Stimulated activated CD8-positive, alpha-beta memory T cell treated with anti-CD3 and anti-CD28 coated beads, Interleukin-4, amount 100 ng/mL, for 1 hour (primary cell): Measurements from ENCODE around the gene LASP1NB.
"Not testable (repeated sequence)": the region's sequence is repeated elsewhere in the genome, so short reads cannot be mapped to it uniquely, and the experiment has no call there.

Source experiments
- DNase-seq, 2 donors: peaks; one replicate each; pipeline ENCODE4 v3.0.0-alpha.2; 2020; ENCODE audit warnings: low read depth in 2 of 2, low spot score in 1 of 2

LASP1NB gene

DNA sequence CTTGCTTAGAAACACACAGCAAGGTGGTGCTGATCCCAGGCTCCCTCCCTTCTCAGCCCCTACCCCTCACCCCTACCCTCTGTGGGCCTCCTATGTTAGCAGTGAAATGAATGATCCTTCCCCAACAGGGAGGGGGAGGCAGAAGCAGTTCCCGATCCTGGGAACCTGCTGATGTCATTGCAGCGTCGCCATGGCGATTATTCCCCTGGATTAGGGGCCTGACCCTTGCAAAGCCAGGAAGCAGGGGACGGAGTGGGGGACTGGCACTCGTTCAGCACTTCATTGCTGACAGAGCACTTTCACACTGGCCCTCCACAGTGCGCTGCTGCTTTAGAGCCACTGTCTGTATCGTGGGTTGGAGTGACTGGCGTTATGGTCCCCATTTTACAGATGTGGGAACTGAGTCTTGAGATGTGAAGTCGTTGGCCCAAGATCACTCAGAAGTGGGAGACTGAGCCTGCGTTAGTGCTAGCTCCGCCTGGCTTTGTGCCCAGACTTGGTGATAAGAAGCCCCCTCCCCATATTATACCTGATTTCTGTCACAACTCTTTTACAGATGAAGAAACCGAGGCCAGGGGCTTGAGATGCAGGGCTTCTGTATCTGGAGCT is 29.0 kb upstream of the LASP1NB start:
- no peak for DNase-seq

GRCh38 chr17:38897176-38897575 is 28.2 kb upstream of the LASP1NB start:
- DNase-seq = no peak

GRCh38 chr17:38897671-38898290 is 27.6 kb upstream of the LASP1NB start:
- DNase-seq = no peak

- no peak for DNase-seq
These were observed 27.1 kb upstream of the LASP1NB start for GRCh38 chr17:38898291-38898679.

DNA sequence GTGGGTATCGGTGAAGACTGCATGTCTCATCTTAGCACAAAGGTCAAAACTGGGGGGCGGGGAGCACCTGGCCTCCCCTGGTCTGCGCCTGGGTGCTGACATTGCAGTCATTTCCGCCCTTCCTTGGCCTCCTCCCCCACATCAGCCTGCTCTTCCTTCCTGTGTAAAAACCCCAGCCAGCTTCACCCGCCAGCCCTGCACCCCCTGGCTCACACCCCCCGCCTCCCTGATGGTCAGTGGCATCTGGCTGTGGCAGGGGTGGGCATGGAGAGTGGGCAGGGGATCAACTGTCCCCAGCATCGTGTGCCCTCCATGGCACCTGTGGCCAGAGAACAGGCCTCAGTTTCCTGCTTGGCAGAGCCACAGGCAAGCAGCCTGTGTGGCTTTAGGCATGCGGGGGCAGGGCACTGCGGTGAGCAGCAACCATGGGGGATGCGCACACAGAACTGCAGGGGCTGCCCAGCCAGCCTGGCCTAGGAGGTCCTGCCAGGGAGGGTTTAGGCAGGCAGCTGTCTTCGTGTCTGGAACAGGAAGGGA is 26.5 kb upstream of the LASP1NB start:
- DNase-seq = peak; percentile 46 to 69

GRCh38 chr17:38899421-38899820 is 26.0 kb upstream of the LASP1NB start:
- DNase-seq = no peak

DNA sequence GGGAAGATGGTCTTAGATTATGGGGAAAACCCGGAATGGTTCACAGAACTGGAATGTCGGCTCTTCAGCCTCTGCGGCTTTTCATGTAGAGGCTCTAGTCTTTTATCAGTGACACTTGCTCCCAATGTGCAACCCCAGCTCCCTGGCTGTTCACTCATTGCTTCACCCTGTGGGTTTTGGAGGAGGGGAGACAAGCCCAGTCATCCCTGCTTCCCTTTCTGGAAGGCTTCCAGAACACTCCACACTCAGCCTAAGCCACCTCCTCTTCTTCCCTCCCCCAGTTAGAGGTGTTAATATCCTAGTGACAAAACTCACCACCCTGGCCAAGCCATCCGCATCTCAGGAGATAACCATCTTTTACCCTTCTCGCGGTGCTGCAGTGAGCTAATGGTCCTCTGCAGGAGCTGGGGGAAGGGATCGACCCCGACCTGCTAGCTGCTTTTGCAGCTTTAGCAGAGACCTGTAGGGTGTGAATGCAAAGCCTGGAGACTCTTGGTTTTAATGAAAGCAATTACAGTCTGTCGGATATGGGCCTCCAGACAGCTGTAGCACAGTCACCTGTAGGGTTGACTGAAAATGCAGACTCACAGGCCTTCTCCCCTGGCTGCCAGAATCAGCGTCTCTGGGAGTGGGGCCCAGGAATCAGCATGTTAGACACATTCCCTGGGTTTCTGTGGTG is 24.3 kb upstream of the LASP1NB start:
- DNase-seq = peak in 1 of 2 donors; percentile 21

- no peak for DNase-seq
These were observed 22.0 kb upstream of the LASP1NB start for GRCh38 chr17:38903404-38903803.

DNA sequence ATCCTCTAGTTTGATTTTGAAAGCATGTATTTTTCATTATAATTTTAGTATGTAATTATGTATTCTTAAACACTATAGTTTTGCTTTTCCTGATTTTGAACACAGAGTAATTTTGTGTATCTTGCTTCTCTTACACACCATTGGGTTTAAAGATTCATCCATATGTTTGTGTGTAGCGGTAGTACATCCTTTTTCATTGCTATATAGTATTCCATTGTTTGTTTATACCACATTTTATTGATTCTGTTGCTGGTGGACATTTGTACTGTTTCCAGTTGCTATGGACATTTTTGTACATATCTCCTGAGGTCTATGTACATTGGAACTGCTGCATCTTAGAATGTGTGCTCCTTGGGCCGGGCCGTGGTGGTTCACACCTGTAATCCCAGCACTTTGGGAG is 20.5 kb upstream of the LASP1NB start:
- no peak for DNase-seq

- DNase-seq = no peak
These were observed 20.0 kb upstream of the LASP1NB start for GRCh38 chr17:38905375-38905774.

- no peak for DNase-seq
These were observed 18.8 kb upstream of the LASP1NB start for GRCh38 chr17:38906460-38907228.

DNA sequence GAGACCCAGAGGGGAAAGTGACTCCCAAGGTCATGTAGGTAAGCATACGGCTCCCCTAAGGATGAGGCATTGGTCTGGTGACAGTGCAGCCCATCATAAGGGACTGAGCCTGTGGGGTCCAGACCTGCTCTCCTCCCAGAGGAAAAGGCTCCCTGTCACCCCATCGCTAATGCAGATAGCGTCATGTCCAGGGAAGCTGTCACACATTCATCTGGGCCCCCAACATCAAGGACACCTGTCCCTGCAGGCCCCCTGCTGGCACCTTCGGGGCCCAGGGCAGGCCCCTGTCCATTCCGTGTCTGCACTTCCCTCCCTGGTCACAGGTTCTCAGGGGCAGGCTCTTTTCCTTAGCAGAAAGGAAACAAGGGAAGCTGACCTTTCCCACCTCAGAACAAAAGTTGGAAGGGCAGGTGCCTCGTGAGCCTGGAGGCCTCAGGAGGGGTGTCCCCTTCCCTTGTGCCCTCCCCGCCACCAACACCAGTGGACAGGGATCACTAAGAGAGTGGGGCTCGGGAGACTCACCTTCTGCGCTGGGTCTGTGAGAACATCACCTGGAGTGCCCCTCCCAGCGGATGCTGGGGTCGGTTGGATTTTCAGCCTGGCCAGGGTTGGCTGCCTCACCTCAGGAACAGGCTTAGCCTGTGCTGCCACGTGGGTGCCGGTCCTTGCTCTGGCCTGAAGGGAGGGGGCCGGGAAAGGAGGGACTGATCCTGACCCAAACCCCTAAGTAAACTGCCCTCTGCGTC is 17.3 kb upstream of the LASP1NB start:
- no peak for DNase-seq

DNA sequence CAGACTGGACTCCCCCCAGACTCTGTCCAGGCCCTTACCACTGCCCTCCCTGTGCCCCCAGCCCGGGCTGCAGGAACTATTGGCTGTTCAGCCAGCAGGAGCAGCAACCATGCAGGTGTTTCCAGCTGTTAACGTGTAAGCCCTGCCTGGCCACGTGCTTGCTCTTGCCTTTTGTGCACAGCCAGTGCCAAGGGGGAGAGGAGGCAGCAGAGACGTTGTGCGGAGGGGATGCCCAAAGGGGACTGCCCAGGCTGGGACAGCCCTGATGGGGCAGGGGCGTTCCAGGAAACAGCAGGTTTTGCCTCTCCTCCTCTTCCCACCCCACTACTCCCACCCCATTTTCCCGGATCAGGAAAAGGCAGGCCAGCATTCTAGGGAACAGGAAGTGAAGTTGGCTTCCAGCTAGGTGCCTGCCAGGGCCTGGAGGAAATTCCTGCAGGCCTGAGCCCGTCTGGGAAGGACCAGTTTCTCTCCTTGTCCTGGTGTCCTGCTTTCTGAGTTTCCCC is 16.7 kb upstream of the LASP1NB start:
- DNase-seq = no peak

- no peak for DNase-seq
These were observed 15.1 kb upstream of the LASP1NB start for GRCh38 chr17:38910325-38910724.

DNA sequence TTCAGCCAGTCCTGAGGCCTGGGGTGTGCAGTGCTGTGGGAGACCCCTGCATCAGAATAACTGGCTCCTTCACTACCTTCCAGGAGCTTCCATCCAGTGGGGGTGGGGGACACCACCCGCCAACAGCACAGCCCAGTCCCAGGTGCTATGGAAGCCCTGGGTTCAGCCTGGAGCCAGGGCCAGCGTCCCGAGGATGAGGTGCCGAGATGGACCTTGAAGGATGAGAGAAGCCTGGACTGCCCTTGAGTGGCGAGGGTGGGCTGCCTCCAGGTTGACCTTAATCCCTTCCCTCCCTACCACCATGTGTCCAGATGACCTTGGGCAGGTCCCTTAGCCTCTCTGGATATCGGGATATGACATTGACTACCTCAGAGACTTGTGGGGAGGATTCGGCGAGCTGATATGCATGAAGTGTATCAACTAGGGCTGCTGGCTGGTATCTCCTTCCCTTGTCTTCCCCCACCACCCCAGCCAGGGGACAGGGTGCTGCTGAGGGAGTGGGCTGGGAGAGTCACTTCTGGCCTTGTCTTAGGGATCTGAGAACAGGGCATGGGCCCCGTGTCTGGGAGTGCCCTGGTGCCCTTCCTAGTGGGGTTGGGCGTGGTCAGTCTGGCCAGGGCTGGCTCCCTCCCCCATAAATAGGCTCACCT is 14.2 kb upstream of the LASP1NB start:
- DNase-seq = no peak

DNA sequence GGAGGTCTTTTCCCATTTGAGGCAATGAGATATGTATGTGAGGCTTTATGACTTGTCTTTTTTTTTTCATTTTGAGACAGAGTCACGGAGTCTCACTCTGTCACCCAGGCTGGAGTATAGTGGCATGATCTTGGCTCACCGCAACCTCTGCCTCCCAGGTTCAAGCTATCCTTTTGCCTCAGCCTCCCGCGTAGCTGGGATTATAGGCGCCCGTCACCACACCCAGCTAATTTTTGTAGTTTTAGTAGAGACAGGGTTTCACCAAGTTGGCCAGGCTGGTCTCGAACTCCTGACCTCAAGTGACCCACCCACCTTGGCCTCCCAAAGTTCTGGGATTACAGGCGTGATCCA is 13.7 kb upstream of the LASP1NB start:
- not testable (repeated sequence) for DNase-seq

- no peak for DNase-seq
These were observed 13.1 kb upstream of the LASP1NB start for GRCh38 chr17:38912221-38912813.

- no peak for DNase-seq
These were observed 10.4 kb upstream of the LASP1NB start for GRCh38 chr17:38914741-38915638.

DNA sequence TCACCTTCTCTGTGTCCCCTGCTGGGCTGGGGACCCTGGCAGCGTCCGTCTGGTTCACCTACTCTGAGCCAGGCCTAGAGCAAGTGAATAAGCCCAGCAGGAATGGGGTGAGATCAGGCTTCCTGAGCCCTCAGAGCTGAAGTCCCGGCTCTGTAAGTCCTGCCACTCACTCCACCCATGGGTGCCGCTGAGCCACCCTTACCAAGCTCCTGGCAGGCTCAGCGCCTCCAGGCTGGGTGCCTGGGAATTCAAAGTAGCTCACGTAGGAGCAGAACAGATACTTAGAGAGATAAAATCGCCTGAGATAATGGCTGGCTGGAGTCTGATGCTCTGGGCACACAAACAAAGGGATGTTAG is 9.8 kb upstream of the LASP1NB start:
- DNase-seq = no peak
